Endothelial cell of umbilical vein (primary cell): Measurements from ENCODE around the gene NFIL3.

Source experiments
- JUN ChIP-seq: IDR thresholded peaks from 2 replicates; pipeline ENCODE4 v1.6.1; 2011; ENCODE audit warnings: borderline replicate concordance, low read depth; ENCODE audit not compliant: insufficient read length, insufficient read depth
- TF ChIP-seq, protein P1 (sequence below), 2 donors: IDR thresholded peaks; 1 replicate in 1 of 2; 2 replicates in 1 of 2; pipeline ENCODE4 v1.5.1; 2011; ENCODE audit warnings: low read length in 2 of 2, mild to moderate bottlenecking in 2 of 2, moderate library complexity in 2 of 2, control low read depth in 1 of 2, inconsistent platforms in 1 of 2, low read depth in 1 of 2; ENCODE audit not compliant: insufficient read depth in 1 of 2; ENCODE audit errors: extremely low read depth in 1 of 2

DNA sequence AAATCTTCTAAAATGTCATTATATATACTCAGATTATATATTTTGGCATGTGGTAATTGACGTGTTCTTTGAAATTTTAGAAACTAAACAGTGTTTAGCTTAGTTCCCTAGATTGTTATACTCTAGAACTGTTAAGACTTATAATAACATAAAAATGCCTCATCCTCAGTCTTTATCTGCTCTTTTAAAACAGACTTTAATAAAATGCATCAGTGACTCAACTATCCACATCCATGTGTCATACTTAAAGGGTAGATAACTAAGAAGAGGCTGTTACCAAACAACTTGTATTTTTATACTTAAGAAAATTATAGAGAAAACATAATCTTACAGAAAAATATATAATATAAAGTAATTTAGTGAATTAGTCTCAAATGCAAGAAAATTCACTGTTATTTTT is 15.2 kb downstream of the NFIL3 start:
- TF ChIP-seq, protein P1, sequence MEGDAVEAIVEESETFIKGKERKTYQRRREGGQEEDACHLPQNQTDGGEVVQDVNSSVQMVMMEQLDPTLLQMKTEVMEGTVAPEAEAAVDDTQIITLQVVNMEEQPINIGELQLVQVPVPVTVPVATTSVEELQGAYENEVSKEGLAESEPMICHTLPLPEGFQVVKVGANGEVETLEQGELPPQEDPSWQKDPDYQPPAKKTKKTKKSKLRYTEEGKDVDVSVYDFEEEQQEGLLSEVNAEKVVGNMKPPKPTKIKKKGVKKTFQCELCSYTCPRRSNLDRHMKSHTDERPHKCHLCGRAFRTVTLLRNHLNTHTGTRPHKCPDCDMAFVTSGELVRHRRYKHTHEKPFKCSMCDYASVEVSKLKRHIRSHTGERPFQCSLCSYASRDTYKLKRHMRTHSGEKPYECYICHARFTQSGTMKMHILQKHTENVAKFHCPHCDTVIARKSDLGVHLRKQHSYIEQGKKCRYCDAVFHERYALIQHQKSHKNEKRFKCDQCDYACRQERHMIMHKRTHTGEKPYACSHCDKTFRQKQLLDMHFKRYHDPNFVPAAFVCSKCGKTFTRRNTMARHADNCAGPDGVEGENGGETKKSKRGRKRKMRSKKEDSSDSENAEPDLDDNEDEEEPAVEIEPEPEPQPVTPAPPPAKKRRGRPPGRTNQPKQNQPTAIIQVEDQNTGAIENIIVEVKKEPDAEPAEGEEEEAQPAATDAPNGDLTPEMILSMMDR (IDR thresholded peaks at IDR 0.05; ENCODE audit: extremely low read depth in 1 of 2, insufficient read depth in 1 of 2, low read depth in 1 of 2, low read length in 2 of 2), result no peak
- TF ChIP-seq JUN, result no peak
